GF-D8 (cell line): ENCODE results near the gene PRXL2A.

Experiments used
- DNase-seq: peaks from one replicate; lab custom pipeline; 2025; lab: John Stamatoyannopoulos, UW

Gene PRXL2A

DNA sequence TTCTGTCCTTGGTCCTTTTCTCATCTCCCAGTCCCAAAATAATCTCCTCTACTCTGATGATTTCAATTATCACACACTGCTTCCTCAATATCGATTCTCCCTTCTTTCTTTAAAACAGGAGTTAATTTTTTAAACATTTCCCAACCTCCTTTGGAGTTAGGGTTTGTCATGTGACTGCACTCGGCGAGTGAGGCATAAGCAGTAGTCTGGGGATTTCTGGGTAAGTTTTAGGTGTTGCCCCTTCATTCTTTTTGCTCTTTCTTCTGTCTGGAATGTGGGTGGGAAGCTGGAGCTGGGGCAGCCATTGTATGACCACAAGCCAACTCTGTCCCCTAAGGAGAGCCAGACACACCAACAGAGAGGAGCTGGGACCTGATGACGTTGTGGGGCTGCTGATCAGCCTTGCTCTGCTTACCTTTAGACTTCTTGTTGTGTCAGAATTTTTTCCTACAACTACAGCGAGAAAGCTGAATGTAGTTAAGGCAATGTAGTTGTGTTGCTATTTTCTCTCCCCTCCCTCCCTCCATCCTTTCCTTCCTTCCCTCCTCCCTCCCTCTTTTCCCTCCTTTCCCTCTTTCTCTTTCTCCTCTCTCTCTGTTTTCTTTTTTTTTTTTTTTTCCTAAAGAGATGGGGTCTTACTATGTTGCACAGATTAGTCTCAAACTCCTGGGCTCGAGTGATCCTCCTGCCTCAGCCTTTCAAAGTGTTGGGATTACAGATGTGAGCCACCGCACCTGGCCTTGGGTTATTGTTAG, 39.3 kb downstream of the PRXL2A start:
- no peak for DNase-seq

DNA sequence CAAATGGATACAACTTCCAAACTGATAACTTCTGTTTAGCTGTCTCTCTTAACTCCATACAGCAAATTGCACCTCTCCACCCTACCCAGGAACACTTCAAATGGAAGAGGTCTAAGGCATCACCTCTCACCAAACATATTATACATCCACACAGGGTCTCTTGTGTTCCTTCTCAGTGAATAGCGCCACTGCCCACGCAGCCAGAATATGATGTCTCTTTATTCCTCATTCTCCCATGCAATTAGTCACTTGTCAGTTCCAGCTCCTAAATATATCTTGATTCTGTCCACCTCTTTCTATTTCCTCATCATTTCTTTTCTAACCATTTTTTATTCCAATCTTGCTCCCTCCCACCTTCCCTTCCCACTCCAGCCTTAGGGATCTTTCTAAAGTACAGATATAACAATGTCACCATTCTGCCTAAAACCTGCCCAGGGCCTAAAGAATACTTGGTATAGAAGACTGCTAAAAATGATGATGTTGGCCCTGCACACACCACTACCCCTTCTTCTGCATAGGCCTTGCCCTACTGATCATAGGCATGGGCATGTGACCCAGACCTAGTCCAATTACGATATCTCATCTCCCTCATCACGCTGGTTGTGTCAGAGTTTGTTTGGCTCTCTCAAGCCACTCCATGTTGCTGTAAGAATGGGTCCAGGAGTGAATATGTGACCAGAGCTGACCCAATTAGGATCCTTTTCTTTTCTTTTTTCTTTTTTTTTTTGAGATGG, 40.0 kb downstream of the PRXL2A start:
- DNase-seq: no peak

DNA sequence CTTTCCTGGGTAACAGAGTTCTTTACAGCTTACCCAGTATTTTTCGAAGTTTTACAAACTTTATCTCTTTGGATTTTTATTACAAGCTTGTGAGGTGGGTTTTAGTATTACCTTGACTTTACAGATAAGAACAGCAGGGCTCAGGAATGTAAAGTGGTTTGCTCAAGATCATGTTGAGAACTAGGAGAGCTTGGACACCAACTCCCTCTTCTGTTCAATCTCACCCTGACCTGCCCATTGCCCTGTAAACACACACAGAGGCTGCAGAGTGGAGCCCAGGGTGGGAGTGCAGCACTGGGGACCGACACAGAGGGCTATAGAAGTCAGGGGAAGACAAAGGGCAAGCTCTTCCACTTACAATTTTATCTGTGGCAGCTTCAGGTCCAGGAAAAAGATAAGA, 41.2 kb downstream of the PRXL2A start:
- DNase-seq: no peak

DNA sequence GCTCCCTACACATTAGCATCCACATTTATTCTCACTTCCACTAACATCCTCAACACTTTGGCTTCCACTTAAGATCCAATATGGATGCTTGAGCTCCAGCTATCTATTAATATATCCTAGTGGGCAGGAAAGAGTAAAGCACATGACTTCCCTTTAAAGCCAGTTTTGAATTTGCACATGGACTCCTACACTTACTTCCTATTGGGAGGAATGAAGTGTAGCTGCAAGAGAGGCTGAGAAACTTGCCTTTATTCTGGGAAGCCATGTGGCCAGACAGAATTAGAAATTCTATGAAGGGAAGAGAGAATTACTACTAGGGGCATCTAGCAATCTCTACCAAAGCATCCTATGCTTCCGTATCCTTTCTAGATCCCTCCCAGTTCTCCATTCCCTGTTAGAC, 42.8 kb downstream of the PRXL2A start:
- no peak for DNase-seq

DNA sequence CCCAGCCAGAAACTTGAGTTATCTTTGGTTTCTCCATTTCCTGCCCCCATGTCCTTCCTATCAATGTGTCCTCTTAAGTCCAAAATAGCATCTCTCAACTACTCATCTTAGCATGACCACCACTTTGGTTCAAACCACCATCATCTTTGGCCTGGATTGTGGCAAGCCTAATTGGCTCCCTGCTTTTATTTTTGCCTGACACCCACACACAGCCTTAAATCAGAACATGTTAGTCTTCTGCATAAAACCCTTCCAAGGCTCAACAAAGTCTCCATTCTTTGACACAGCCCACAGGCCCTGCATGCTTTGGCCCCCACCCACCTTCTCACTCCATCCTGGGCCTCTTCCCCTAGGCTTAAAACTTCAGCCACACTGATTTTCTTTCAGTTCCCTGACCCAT, 43.7 kb downstream of the PRXL2A start:
- no peak for DNase-seq

DNA sequence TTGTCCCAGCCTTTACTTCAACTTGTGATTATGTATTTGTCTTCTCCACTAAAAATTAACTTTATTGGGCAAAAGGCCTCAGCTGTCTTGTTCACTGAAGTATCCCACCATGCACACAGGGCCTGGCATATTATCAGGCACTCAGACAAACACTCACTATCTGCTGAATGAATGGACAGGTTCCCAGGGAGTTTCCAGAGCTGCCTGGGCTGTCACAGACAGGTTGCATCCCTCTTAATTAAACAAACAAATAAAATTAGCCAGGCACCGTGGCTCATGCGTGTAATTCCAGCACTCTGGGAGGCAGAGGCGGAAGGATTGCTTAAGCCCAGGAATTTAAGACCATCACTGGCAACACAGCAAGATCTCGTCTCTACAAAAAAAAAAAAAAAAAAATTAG, 44.3 kb downstream of the PRXL2A start:
- no peak for DNase-seq

DNA sequence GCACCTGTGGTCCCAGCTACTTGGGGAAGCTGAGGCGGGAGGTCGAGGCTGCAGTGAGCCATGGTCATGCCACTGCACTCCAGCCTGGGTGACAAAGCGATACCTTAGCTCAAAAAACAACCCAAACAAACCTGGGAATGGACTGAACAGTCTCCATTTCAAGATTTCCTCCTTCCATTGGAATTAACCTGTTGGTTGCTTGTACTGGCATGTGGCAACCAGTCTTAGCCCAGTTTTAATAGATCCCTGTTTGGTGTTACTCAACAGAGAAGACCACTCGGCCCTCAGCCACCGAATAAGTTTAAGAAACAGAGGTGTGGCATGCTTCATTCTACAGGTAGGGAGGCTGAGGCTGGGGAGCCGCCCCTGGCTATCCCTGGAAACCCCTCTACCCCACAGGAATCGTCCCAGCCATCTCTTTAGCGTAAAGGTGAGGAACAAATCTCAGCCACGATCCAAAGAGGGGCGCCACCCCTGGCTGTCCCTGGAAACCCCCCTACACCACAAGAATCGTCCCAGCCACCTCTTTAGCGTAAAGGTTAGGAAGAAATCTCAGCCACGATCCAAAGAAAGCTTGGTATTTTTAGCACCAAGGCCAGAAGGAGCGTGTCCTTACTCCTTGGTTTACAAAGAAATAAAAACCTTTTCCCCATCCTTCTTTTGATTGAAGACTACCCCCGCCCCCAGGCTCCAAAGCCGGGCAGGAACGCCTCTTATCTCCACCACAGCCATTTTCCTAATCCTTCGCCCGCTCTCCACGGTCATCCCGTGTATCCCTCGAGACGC, 44.9 kb downstream of the PRXL2A start:
- no peak for DNase-seq

DNA sequence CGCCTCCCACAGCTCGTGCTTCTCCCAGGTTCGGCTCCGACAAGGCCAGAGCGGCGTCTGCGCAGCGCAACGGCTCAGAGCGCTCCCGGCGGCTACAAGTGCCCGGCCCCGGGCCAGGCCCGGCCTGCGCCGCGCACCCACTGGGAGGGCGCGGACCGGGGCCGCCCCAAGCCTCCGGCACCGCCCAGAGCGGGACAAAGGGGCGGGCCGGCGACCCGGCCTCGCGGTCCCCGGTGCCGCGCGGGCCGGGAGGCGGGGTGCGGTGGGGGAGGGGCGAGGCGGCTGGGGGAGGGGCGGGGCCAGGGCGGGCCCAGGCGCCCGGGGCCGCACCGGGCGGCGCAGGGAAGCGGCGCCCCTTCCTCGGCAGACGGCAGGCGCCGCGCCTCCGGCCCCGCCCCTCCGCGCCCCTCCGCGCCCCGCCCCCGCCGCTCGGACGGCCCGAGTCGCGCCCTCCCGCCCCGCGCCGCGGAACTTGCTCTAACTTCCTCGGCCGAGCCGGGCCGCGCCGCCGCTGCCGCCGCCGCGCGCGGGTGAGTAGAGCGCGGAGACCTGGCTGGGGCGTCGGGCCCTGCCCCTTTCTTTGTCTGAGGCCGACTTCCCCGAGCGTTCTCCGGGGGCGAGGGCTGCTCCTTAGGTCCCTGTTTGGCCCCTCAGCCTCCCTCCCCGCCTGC, 45.6 kb downstream of the PRXL2A start, which contains the start of gene TSPAN14:
Gene TSPAN14 (plus strand): TSS at position 469 of the 671 bp plus-strand sequence. CDS start 34,924 bp downstream, outside the sequence.
- peak; percentile 42 for DNase-seq

DNA sequence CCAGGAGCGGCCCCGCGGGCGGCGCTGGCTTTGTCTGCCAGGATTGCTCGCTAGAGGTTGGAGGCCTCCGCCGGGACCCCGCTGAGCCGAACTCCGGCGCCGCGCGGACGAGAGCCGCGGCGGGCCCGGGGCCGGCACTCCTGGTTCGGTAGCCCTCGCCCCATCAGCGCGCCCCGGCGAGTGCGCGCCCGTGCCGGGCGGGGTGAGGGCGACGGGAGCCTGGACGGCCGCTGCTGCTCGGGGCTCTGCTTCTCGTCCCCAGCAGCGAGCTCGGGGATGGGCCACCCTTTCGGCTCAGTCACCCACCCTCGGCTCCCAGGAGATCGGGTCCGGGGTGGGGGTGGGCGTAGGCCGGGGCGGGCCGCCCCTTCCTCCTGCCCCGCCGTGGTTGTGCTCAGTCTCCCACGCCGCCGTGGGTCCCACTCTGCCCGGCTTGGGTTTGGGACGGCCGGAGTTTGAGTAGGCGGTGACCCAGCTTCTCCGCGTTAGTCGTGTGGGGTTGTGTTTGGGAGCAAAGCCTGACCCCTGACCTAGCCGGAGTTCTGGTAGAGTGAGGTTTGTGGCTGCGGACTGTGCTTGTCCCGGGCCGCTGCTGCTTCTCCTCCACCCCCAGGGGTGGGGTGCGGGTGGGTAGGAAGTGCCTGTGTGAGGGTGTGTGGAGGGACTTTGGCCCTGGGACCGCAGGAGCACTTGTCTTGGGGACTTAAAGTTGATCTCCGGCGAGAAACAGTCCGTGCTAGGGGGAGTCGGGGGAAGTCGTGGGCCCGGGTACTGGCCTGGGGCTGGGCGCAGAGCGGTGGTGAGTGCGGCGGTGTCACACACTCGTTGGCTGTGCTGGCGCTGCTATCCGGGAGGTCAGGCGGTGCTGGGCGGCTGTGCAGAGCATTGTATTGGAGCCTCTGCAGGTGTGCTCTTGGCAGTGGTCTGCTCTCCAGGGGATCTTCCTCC, 46.4 kb downstream of the PRXL2A start:
- no peak for DNase-seq

DNA sequence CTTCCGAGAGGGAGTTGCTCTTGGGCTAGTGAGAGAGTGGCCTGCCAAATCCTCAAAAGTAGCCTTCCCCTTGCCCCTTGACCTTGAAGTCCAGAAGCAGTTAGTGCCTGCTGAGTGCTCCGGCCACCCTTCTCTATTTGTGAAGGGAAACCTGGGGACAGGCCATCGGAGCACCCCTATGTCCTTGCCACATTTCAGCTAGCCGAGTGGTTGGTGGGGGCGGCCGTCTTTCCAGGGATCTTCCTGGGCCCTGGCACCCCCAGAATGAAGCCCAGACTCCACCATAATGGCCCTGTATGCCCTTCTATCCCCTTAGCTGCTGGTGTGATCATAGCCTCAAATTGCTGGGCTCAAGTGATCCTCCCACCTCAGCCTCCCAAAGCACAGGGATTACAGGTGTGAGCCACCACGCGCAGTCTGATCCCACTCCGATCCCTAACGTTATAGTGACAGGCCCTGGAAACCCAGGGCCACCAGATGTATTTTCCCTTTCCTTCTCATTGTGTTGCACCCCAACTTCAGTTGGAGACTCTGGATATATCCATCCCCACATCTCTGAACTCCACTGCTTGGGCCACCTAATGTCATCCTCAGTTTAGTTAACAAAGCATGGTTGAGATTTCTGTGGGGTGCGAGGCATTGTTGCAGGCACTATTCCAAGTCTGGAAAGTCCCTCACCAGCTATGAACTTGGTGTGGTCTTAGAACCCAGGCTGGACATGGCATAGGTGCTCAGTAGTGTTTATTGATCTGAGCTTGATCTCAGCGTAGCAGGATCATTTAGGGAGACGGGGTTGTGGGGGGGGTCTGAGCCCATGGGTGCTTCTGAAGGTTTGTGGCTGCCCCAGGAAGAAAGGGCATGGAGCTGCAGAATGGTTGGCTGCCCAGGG, 47.4 kb downstream of the PRXL2A start:
- DNase-seq: no peak

DNA sequence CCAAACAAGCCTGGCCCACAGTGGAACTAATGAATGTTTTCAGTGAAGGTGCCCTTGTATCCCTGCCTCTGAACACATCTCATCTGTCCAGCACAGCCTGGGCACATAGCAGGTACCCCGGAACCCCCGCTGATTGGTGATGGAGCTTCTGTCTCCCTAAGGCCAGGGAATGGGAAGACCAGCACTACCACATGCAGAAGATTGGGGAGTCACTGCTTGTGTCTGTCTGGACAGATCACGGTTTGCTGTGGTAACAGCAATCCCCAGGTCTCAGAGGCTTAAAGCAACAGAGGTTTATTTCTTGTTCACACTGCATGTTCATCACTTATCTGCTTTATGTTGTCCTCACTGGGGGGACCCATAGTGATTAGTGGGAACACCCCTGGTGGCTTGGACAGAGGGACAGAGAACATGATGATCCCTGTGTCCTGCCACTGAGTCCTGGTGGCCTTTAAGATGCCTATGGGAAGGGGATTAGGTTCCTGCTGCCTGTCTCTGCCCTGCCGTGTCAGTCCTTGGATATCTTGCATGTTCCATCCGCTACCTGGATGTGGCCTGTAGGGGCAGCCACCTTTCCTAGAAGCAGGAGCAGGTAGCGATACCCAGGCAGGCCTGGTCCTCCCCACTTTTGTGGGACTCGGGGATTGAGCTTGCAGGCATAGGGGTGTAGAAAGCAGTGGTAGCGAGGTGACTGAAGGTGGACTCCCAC, 49.4 kb downstream of the PRXL2A start:
- no peak for DNase-seq

DNA sequence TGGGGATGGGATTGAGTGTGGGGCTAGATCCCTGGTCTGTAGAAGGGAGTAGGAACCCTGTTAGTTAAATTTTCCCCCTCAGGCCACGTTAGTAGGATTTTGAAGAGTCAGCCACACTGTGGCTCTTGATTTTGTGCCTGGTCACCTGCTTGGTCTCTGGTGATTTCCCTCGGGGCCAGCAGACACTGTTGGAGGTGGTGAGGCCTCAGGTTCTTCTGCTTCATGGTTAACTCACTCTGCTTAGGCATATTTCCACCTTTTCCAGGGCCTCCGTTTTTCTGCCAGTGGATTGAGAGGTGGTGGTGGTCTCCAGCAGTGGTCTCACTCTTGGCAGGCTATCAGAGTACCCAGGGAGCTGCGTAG, 49.9 kb downstream of the PRXL2A start:
- DNase-seq: no peak

DNA sequence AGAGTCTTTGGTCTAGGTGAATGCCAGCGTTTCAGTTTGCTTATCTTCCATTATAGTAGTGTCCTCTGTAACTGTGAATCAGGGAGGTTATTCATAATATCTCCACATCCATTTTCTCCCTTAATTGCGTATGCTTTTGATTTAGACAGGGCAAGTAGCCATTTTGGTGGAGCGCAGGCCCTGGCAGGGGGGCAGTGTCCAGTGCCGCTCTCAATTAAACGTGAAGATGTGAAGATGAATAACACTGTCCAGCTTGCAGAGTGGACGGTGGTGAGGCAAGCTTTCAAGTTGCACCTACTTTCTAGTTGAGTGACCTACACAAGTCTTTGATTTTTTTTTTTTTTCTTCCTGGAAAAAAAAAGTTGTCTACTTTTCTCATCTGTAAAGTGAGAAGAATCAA, 50.3 kb downstream of the PRXL2A start:
- no peak for DNase-seq

DNA sequence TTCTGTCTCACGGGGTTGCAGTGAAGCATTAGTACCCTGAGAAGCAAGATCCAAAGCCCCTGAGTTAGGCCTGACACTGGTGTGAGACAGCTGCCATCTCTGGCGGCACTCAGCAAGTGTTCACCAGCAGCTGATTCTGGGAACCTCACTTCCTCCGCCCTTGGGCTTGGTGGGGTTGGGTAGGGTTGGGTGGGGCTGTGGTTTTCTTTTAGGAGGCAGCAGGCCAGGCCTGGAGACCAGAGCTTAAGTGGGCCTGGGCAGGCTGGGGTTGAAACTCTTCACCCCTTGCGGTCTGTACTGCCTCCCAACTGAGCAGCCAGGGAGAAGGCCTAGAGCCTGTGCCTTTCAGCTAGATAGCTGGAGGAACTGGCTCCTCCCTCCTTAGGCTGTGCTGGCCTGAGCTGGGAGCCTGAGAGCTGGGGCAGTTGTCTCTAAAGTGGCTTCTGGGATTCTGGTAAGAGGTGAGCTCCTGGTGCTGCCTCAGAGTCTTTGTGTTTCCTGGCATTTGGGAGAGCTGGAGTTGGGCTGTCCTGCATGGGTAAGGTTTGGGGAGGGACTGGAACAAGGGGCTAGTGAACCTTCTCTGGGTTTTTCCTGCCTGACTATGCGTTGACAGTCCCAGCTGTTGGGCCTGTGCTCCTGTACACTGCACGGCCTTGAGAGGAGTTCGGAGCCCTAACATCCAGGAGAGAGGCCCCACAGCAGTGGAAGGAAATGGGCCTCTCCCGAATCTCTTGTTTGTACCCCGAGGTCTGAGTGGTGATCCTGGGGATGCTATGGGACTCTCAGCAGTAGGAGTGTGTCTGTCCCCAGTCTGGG, 50.9 kb downstream of the PRXL2A start:
- peak; percentile 86 for DNase-seq

DNA sequence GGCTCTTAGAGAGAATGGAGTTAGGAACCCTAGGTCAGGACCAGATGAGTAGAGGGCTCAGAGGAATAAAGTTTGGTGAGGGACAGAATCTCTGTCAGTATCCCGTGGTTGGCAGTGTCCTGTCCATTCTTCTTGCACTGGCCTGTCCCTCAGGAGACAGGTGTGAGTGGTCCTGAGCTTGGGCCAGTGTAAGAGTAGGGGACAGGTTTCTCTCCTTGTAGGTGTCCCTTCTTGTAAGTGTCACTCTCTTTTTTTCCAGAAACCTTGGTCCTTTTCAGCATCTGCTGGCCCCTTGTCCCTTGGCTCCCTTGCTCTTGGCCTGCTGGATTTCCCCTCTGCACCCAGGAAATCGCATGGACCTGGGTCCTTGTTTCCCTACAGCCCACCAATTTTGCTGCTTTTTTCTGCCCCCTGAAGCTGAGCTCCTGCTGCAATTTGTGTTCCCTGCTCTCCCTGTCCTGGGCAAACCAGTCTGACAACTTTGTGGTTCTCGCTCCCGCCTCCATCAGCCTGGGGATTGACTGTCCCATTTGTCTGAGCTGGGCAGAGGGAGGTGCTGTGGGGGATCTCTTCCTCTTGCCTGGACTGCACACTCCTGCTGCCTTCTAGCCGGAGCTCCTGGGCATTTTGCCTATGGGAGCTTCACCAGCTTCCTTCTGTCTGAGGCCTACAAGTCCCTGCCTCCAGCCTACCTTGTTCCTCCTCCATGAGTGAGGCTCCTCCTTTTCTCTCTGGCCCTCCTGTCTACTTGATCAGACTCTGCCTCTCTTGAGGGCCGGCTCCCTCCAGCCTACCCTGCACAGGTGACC, 52.3 kb downstream of the PRXL2A start:
- no peak for DNase-seq

DNA sequence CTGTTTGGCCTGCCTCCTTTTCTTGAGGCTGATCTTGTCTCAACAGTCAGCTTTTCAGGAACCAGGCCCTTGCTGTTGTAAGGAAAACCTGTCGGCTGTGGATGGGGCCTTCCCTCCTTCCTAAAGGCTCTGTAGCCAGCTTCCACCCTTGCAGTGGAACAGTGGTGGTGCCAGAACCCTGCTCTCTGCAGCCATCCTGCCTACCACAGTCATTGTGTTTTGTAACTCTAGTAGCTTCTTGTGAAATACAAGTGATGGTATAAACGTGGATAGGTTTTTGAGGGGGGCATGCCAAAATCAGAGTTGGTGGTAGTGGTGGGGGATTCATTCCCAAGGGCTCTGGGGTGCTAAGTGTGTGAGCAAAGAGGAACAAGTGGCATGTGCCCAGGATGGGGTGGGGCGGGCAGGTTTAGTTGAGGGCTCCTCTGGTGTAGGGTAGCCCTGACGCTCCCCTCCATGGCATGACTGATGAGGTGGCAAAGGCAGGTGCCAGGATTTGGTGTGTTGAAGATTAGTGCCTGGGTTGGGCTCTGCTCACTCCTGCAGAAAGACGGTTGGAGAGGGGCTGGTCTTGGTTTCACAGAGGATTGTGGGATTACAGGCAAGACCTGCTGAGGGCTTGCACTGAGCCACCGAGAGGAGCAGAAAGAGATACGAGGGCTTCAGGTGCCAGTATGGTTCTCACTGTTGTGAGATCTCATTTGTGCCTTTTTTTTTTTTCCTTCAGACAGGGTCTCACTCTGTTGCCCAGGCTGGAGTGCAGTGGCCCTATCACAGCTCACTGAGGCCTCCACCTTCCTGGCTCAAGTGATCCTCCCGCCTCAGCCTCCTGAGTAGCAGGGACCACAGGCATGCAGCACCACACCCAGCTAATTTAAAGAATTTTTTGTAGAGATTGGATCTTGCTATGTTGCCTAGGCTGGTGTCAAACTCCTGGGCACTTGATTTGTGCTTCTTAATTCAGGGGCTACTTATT, 53.1 kb downstream of the PRXL2A start:
- no peak for DNase-seq
